GM12865 (cell line): ENCODE measurements around the gene KRTAP10-9.
"Not testable (repeated sequence)": the region's sequence is repeated elsewhere in the genome, so short reads cannot be mapped to it uniquely, and the experiment has no call there.

ENCODE experiments used
- DNase-seq: peaks from one replicate; pipeline ENCODE4 v3.0.0; 2010; ENCODE audit warnings: low read depth
- H3K4me3 ChIP-seq: 2 replicates; pipeline ENCODE4 v1.5.1; 2011; ENCODE audit warnings: mild to moderate bottlenecking, low read depth, low read length, control low read depth
- TF ChIP-seq, protein P1 (sequence below): IDR thresholded peaks from 2 replicates; pipeline ENCODE4 v1.5.1; 2011; ENCODE audit warnings: low read length, control low read depth, low read depth, inconsistent platforms; ENCODE audit not compliant: insufficient read depth; ENCODE audit errors: missing control alignments

Gene KRTAP10-9

DNA sequence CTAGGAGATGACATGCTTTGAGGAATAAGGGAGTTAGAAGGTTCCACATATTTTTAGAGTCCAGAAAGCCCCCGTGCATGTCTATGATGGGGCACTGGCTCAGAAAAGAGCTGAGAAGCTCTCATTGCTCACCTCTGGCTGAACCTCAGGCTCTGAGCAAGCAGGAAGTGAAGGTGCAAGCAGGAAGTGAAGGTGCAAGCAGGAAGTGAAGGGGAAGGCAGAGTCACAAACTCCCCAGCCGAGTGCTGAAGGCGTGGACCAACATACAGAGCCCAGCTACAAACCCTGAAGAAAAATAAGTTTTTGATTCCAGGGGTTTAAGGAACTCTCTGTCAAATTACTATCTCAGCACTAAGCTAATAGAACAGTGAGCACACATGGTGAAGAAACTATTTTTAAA, 8.0 kb upstream of the KRTAP10-9 start:
- TF ChIP-seq, protein P1, sequence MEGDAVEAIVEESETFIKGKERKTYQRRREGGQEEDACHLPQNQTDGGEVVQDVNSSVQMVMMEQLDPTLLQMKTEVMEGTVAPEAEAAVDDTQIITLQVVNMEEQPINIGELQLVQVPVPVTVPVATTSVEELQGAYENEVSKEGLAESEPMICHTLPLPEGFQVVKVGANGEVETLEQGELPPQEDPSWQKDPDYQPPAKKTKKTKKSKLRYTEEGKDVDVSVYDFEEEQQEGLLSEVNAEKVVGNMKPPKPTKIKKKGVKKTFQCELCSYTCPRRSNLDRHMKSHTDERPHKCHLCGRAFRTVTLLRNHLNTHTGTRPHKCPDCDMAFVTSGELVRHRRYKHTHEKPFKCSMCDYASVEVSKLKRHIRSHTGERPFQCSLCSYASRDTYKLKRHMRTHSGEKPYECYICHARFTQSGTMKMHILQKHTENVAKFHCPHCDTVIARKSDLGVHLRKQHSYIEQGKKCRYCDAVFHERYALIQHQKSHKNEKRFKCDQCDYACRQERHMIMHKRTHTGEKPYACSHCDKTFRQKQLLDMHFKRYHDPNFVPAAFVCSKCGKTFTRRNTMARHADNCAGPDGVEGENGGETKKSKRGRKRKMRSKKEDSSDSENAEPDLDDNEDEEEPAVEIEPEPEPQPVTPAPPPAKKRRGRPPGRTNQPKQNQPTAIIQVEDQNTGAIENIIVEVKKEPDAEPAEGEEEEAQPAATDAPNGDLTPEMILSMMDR, result no peak
- no peak overlapping the region for H3K4me3 ChIP-seq
- no peak for DNase-seq

DNA sequence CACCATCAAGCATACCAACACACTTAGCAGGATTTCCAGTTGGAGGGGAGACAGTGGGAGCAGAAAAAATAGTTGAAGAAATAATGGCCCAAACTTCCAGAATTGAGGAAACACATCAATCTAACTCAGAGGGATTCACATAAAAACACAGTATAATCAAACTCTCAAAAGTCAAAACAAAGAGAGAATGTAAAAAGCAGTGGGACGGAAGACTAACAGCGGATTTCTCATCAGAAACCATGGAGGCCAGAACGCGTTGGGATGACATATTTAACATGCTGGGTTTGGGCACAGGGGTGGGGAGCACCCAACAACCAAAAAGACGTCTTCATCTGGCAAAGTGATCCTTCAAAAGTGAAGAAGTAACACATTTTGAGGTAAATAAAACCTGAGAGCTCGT, 7.0 kb upstream of the KRTAP10-9 start:
- no peak overlapping the region for H3K4me3 ChIP-seq
- no peak for DNase-seq
- TF ChIP-seq, protein P1, result no peak

DNA sequence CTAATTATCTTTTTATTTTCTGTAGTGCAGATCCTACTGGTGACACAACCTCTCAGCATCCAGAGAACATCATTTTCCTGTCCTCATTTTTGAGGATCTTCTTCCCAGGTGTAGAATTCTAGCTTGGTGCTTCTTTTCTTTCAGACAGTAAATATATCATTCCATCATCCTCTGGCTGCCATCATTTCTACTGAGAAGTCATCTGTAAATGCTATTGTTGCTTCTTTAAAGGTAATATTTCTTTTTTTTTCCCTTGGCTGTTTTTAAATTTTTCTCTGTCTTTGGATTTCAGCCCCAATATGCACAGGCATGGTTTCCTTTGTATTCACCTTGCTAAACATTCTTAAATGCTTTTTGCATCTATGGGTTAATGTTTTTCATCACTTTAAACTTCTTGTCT, 3.3 kb upstream of the KRTAP10-9 start:
- TF ChIP-seq, protein P1, result no peak
- DNase-seq, result no peak

DNA sequence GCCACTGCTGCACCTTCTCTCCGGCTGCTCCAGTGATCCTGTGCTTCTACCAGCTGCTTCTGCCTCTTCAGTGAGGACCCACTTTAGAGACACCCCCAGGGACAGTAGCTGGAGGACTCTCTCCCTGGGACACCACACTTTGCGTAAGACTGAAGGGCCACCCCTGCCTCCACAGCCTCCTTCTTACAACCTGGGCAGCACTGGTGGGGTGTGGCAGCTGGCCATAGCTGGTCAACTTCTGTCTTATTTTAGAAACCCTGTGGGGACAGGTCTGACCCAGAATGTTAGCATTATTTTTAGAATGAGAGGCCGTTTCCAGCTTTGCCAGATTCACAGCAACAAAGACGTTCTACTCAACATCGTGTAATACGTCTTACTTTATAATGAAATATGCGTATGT, 1.1 kb upstream of the KRTAP10-9 start:
- DNase-seq, result no peak
- TF ChIP-seq, protein P1, result no peak
- no peak overlapping the region for H3K4me3 ChIP-seq

More for the DNA sequence above, 3.3 kb upstream of the KRTAP10-9 start:
- H3K4me3 ChIP-seq, result no peak overlapping the region

DNA sequence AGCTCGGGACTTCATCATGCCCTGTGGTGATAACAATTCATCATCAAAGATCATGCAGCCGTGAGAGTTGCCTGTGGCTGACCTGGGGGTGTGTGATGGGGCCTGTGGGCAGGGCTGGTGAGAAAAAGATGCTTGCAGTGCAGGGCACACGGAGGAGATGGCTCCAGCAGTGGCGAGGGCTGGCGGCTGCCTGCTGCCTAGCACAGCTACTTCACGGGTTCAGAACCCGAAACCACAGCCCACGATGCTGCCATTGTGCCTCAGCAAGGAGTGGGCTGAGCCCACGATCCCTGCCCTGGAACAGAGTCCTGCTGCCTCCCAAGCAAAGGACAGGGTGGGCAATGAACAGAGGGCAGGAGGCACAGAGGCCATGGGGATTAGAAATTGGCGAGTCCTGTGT, 631 bp upstream of the KRTAP10-9 start:
- H3K4me3 ChIP-seq, result no peak overlapping the region
- DNase-seq, result no peak
- TF ChIP-seq, protein P1, result no peak

DNA sequence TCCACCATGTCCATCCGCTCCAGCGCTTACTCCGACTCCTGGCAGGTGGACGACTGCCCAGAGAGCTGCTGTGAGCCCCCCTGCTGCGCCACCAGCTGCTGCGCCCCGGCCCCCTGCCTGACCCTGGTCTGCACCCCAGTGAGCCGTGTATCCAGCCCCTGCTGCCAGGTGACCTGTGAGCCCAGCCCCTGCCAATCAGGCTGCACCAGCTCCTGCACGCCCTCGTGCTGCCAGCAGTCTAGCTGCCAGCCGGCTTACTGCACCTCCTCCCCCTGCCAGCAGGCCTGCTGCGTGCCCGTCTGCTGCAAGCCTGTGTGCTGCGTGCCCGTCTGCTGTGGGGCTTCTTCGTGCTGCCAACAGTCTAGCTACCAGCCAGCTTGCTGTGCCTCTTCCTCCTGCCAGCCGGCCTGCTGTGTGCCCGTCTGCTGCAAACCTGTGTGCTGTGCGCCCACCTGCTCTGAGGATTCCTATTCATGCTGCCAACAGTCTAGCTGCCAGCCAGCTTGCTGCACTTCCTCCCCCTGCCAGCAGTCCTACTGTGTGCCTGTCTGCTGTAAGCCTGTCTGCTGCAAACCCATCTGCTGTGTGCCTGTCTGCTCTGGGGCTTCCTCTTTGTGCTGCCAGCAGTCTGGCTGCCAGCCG, 409 bp downstream of the KRTAP10-9 start:
- H3K4me3 ChIP-seq, DNase-seq: not testable (repeated sequence)

DNA sequence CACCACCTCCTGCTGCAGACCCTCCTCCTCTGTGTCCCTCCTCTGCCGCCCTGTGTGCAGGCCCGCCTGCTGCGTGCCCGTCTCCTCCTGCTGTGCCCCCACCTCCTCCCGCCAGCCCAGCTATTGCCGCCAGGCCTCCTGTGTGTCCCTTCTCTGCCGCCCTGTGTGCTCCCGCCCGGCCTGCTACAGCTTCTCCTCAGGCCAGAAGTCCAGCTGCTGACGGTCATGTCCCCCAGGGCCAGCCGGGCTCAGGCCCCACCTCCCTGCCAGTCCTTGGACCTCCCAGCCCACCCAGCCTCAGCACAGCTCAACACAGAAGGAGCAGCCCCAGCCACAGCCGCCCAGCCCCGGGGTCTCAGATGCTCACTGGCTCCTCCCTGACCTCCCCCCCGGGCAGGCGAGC, 939 bp downstream of the KRTAP10-9 start:
- not testable (repeated sequence) for DNase-seq, H3K4me3 ChIP-seq

DNA sequence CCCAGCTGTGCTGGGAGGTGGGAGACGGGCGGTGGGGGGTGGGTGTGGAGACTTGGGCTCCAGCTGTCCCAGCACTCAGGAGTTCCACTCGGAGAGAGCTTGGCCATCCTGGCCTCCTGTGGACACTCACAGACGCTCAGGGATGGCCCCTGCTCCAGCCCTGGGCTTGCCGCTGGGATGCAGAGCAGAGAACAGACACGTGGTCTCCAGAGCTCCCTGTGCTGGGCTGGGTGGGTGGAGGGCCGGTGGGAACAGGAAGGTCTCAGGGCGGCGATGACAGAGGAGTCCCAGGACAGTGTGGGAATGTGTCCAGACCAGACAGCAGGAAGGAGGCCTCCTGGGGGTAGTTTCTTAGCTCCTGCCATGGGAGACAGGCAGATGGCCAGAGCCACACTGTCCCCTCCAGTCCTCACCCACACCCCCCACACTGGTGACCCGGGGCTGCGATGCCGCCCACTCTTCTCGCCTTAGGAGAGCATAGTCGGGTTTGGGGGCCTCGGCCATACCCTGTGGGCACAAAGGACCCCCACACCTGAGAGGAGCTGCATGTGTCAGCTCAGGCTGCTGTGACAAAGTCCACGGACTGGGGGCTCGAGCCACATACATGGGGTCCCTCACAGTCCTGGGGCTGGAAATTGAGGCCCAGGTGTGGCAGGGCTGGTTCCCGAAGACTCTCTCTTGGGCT, 2.0 kb downstream of the KRTAP10-9 start:
- TF ChIP-seq, protein P1, result no peak

More for the DNA sequence above, 2.0 kb downstream of the KRTAP10-9 start:
- DNase-seq, result no peak
- no peak overlapping the region for H3K4me3 ChIP-seq
